IPS DF 6.9 (cell line): Measurements from ENCODE around the gene UTP20.
A peak's percentile ranks its signal among the peaks of the same experiment; 100 is the strongest.
"Not testable (repeated sequence)": the region's sequence is repeated elsewhere in the genome, so short reads cannot be mapped to it uniquely, and the experiment has no call there.

Source experiments
- DNase-seq: peaks from one replicate; pipeline ENCODE4 v3.0.0-alpha.2; 2013; ENCODE audit warnings: low read depth, low spot score
- H3K27ac ChIP-seq: one replicate; pipeline ENCODE4 v1.5.1; 2013; ENCODE audit warnings: low read length, control low read depth
- H3K27me3 ChIP-seq: 2 replicates; pipeline ENCODE4 v1.6.1; 2013; ENCODE audit warnings: mild to moderate bottlenecking, low read length; ENCODE audit not compliant: control insufficient read depth, insufficient read depth
- H3K36me3 ChIP-seq: 2 replicates; pipeline ENCODE4 v1.6.1; 2013; ENCODE audit warnings: low read length; ENCODE audit not compliant: control insufficient read depth, insufficient read depth
- H3K4me1 ChIP-seq: 2 replicates; pipeline ENCODE4 v1.6.1; 2013; ENCODE audit warnings: low read length; ENCODE audit not compliant: control insufficient read depth, insufficient read depth
- H3K4me3 ChIP-seq: 2 replicates; pipeline ENCODE4 v1.5.1; 2013; ENCODE audit warnings: mild to moderate bottlenecking, low read length
- H3K9me3 ChIP-seq: 2 replicates; pipeline ENCODE4 v1.6.1; 2013; ENCODE audit warnings: low read length, inconsistent platforms; ENCODE audit not compliant: control insufficient read depth, insufficient read depth
- whole genome bisulfite sequencing: extraction: QIAGEN DNeasy Blood & Tissue Kit; methylation state at CpG from one replicate; pipeline ENCODE4 v1.1.7; 2013; ENCODE audit warnings: mixed read lengths, missing lambda C conversion rate; ENCODE audit not compliant: insufficient read length, insufficient coverage; 5-methylcytosine and 5-hydroxymethylcytosine counted together

The UTP20 gene

DNA sequence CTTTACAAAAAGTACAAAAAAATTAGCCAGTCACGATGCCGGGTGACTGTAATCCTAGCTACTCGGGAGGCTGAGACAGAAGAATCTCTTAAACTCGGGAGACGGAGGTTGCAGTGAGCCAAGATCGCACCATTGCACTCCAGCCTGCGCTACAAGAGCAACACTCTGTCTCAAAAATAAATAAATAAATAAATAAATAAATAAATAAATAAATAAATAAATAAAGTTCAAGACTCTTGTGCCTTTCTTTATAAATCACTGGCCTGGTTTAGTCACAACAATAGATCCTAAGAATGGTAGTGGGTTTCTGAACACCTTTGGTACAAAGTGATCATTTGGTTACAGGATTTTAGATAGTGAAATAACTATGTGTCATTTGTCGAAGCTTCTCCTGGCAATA lies 81.5 kb downstream of the UTP20 start:
- peaks cover 4% of the 10 kb centered on the region; the same call in 1 of the 2 replicates for H3K36me3 ChIP-seq
- no peak for DNase-seq
- WGBS: no CpG with 5 or more reads among the region's 8 CpGs

DNA sequence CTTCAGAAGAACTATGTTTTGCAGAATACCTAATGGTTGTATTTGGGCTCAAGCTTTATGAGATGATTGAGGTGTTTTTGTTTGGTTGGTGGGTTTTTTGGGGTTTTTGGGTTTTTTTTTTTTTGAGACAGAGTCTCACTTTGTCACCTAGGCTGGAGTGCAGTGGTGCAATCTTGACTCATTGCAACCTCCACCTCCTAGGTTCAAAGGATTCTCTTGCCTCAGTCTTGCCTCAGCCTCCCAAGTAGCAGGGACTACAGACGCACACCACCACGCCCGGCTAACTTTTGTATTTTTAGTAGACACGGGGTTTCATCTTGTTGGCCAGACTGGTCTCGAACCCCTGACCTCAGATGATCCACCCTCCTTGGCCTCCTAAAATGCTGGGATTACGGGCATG lies 88.1 kb downstream of the UTP20 start:
- no CpG with 5 or more reads among the region's 6 CpGs for WGBS
- H3K4me3 ChIP-seq: no peak overlapping the region
- no peaks in the 10 kb centered on the region for H3K9me3 ChIP-seq
- H3K27me3 ChIP-seq: no peaks in the 10 kb centered on the region
- no peak overlapping the region for H3K27ac ChIP-seq
- no peaks in the 10 kb centered on the region for H3K4me1 ChIP-seq
- H3K36me3 ChIP-seq: peaks cover 11% of the 10 kb centered on the region; the same call in 1 of the 2 replicates
- no peak for DNase-seq

More for the DNA sequence above, 81.5 kb downstream of the UTP20 start:
- Histone ChIP-seq H3K27ac (no peak overlapping the region), H3K27me3 (no peaks in the 10 kb centered on the region), H3K9me3 (no peaks in the 10 kb centered on the region), H3K4me1 (no peaks in the 10 kb centered on the region), H3K4me3 (no peak overlapping the region)

DNA sequence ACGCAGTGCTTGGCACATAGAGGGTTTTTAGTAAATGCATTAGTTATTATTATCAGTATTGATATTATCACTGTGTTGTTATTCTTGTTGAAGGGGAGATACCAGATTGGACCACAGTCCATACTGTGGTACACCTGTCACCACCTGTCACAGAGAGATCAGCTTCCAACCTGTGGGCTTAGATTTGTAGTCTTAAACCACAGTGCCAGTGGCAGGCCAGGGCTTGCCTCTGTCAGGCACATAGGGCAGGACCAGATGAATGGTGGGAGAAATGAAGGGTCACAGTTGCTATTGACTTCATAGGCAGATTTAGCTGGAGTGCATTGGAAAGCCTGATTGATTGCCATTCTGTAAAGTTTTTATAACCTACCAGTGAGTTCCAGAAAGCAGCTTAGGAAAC lies 92.5 kb downstream of the UTP20 start:
- whole genome bisulfite sequencing: no CpG with 5 or more reads among the region's 1 CpG
- no peak overlapping the region for H3K4me3 ChIP-seq

DNA sequence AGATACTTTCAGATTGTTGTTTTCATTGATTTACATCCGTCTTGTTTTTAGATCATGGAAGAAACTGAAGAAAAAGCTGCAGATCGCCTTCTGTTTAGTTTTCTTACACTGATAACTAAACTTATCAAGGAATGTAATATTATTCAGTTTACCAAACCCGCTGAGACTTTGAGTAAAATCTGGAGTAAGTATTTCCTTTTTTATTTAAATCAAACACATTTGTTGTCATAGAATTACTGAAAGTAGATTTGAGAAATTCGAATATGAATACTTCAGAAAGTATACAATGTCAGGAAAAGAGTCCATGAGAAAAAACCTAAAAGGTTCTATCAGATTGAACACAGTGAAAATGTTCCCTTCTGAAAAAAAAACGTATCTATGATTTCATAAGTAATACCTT lies 95.7 kb downstream of the UTP20 start:
- H3K4me1 ChIP-seq: no peaks in the 10 kb centered on the region
- no peak for DNase-seq
- no CpG with 5 or more reads among the region's 5 CpGs for WGBS
- peaks cover 18% of the 10 kb centered on the region; the same call in 1 of the 2 replicates for H3K36me3 ChIP-seq
- H3K27ac ChIP-seq: no peak overlapping the region
- no peaks in the 10 kb centered on the region for H3K9me3 ChIP-seq
- no peaks in the 10 kb centered on the region for H3K27me3 ChIP-seq
- H3K4me3 ChIP-seq: no peak overlapping the region

More for the DNA sequence above, 92.5 kb downstream of the UTP20 start:
- H3K4me1 ChIP-seq: no peaks in the 10 kb centered on the region
- H3K27me3 ChIP-seq: no peaks in the 10 kb centered on the region
- H3K36me3 ChIP-seq: peaks cover 18% of the 10 kb centered on the region; the same call in 1 of the 2 replicates
- no peak for DNase-seq
- H3K9me3 ChIP-seq: no peaks in the 10 kb centered on the region
- H3K27ac ChIP-seq: no peak overlapping the region

DNA sequence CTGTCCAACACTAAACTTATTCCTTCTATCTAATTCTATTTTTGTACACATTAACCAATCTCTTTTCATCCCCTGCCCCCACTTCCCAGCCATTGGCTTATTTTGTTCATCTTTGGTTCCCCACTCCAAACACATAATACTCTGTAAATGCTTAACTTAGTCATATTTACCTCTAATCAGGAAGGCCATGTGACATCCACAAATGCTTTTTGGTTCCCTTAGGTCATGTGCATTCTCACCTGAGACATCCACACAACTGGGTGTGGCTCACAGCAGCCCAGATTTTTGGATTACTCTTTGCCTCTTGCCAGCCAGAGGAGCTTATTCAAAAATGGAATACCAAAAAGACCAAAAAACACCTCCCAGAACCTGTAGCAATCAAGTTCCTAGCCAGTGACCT lies 99.2 kb downstream of the UTP20 start:
- no peak for DNase-seq
- Histone ChIP-seq H3K4me3 (no peak overlapping the region), H3K27me3 (no peaks in the 10 kb centered on the region), H3K9me3 (no peaks in the 10 kb centered on the region), H3K27ac (no peak overlapping the region), H3K36me3 (peaks cover 7% of the 10 kb centered on the region; the same call in 1 of the 2 replicates), H3K4me1 (no peaks in the 10 kb centered on the region)

DNA sequence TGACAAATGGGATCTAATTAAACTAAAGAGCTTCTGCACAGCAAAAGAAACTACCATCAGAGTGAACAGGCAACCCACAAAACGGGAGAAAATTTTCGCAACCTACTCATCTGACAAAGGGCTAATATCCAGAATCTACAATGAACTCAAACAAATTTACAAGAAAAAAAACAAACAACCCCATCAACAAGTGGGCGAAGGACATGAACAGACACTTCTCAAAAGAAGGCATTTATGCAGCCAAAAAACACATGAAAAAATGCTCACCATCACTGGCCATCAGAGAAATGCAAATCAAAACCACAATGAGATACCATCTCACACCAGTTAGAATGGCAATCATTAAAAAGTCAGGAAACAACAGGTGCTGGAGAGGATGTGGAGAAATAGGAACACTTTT lies 111.3 kb downstream of the UTP20 start:
- not testable (repeated sequence) for H3K27ac ChIP-seq, H3K36me3 ChIP-seq, H3K27me3 ChIP-seq, DNase-seq, H3K4me3 ChIP-seq, H3K9me3 ChIP-seq, H3K4me1 ChIP-seq
- no CpG with 5 or more reads among the region's 3 CpGs for WGBS

DNA sequence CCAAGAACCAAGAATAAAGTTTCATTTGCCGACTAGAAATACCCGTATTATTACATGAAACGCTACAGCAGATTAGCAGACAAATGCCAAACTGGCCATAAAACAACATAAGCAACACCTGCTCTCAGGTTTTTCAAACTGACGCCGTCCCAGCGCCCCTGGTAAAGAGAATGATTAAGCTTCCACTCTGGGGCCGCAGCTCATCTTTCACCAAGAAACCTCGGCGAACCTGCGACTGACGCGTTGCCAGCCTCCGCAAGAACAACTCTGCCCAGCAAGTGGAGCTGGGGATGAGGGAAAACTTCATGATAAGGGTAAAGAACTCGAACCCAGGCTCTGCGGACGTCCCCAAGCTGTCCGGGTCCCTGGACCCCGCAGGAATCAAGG lies 127.1 kb downstream of the UTP20 start:
- Histone ChIP-seq H3K4me3 (peak overlapping the region; percentile 71), H3K9me3 (no peaks in the 10 kb centered on the region), H3K27ac (no peak overlapping the region), H3K36me3 (no peaks in the 10 kb centered on the region), H3K27me3 (no peaks in the 10 kb centered on the region), H3K4me1 (peaks cover 2% of the 10 kb centered on the region; the same call in 1 of the 2 replicates)
- no CpG with 5 or more reads among the region's 18 CpGs for WGBS
- DNase-seq: no peak

DNA sequence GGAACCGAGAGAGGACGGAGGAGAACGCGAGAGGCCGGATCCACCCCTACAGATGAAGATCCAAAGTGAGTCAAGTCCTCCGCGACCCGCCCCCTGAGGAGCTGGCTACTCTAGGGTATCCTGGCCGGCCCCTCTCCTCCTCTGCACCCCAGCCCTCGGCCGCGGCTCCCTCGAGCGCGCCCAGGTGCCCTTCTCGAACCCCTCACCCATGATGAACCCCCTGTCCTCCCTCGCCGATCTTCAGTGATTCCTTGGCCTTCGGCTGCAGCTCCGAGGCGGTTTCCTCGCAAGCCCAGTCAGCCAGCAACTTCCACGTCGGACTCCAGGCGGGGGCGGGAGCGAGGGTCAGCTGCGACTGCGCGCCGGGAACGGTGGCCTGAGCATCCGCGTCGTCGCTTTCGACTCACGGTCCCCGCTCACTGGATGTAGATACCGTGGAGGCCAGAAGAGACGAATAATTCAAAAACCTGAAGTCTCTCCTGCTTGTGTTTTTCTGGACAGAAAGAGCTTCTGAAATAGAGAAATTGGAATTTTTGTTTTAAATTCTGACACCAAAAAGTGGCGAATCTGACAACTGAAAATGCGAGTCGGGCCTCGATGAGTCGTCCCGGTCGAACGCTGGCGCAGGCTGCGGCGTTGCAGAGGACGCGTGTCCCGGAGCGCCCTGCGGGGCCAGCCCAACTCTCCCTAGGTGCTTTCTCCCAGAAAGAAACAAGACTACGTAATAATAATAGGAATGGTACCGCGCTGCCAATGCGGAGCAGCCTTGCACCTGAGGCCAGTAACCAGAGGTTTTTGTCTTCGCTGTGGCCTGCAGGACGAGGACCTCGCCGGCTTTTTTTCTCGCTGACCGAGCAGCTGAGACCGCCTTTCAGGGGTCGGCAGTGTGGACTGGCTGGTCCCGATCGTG lies 127.8 kb downstream of the UTP20 start, which contains the start of gene ARL1:
ARL1 (minus strand) TSS at position 337 of the 910 bp plus-strand sequence; CDS start at position 210, 127 bp downstream.
- DNase-seq: peak; percentile 60
- no CpG with 5 or more reads among the region's 71 CpGs for WGBS

DNA sequence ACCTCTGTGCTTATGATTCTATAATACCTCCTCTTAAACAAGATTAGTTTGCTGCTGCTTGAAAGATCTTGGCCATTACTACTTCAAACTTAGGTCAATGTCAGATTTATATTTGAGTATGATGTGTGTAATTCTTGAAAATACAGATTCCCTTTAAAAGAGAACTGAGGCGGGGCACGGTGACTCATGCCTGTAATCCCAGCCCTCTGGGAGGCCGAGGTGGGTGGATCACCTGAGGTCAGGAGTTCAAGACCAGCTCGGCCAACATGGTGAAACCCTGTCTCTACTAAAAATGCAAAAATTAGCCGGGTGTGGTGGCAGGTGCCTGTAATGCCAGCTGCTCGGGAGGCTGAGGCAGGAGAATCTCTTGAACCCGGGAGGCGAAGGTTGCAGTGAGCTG lies 130.3 kb downstream of the UTP20 start:
- whole genome bisulfite sequencing: no CpG with 5 or more reads among the region's 8 CpGs
- not testable (repeated sequence) for H3K27ac ChIP-seq, H3K9me3 ChIP-seq, H3K4me3 ChIP-seq, H3K27me3 ChIP-seq, H3K36me3 ChIP-seq, DNase-seq, H3K4me1 ChIP-seq

More for the DNA sequence above, 127.8 kb downstream of the UTP20 start, which contains the start of gene ARL1:
- no peak within 1 kb of the TSS for H3K27ac ChIP-seq
- H3K4me1 ChIP-seq: peaks cover 2% of the 10 kb centered on the region; the same call in 1 of the 2 replicates
- no peaks in the 10 kb centered on the region for H3K36me3 ChIP-seq
- no peaks in the 10 kb centered on the region for H3K9me3 ChIP-seq
- H3K27me3 ChIP-seq: no peaks in the 10 kb centered on the region
- peak within 1 kb of the TSS; percentile 71 for H3K4me3 ChIP-seq

DNA sequence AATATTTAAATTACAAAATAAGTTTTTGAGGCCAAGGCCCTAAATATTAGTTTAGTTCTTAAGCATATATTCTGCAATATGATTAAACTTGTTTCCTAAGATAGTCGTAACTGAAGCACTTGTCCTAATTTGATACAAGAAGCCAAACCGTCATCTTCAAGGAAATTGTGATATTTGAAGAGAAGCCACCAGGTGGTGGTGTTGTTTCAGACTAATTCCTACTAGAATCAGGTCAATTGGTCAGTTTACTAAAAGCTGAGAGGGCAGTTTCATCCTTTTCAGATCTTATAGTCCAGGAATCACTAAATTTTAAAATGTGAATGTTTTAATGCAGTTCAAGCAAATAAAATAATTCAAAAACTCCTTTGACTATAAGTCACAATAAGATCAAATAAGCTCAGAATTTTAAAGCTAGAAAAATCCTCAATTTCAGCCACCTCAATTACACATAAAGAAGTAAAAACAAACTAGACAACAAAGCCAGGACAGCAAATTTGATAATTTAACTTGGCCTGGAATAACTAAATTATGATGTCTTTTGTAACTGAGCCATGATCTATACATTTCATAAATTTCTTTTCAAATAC lies 134.7 kb downstream of the UTP20 start:
- H3K27me3 ChIP-seq: no peaks in the 10 kb centered on the region
- H3K4me1 ChIP-seq: no peaks in the 10 kb centered on the region
- no peak overlapping the region for H3K4me3 ChIP-seq
- WGBS: no CpG with 5 or more reads among the region's 2 CpGs
- no peak for DNase-seq
- H3K9me3 ChIP-seq: no peaks in the 10 kb centered on the region
- H3K36me3 ChIP-seq: no peaks in the 10 kb centered on the region
- H3K27ac ChIP-seq: no peak overlapping the region
